Upper lobe of left lung (tissue), 6 donors: ENCODE data around the gene HNRNPCL1. TPM values are rescaled to one million over a fixed set of nuclear protein-coding genes. Genes with fewer than 3 reads are reported as not detected.

ENCODE experiments used
- ATAC-seq, 2 donors: fragments of 200-7000 bp; cut with Tn5 transposase; one replicate each; pipeline ENCODE4 v1.9.1; 2022; ENCODE audit warnings: mild to moderate bottlenecking in 2 of 2, moderate library complexity in 2 of 2; ENCODE audit not compliant: low FRiP score in 2 of 2
- DNase-seq, 2 donors: peaks; one replicate each; pipeline ENCODE4 v3.0.0-alpha.2; 2019 to 2020
- H3K27ac ChIP-seq, 4 donors: fragments of 200-600 bp; sonication (generic); one replicate each; pipeline ENCODE4 v1.5.1; 2016 to 2019
- H3K27me3 ChIP-seq, 4 donors: fragments of 200-600 bp; sonication (generic); one replicate each; pipeline ENCODE4 v1.5.1; 2017 to 2019
- H3K36me3 ChIP-seq, 4 donors: fragments of 200-600 bp; sonication (generic); one replicate each; pipeline ENCODE4 v1.5.1; 2016 to 2019
- H3K4me1 ChIP-seq, 4 donors: fragments of 200-600 bp; sonication (generic); one replicate each; pipeline ENCODE4 v1.5.1; 2018 to 2019
- H3K4me3 ChIP-seq, 4 donors: fragments of 200-600 bp; sonication (generic); one replicate each; pipeline ENCODE4 v1.5.1; 2017 to 2019; ENCODE audit warnings: mild to moderate bottlenecking in 2 of 4, moderate library complexity in 1 of 4
- H3K9me3 ChIP-seq, 4 donors: fragments of 200-600 bp; sonication (generic); one replicate each; pipeline ENCODE4 v1.5.1; 2018 to 2019
- CTCF ChIP-seq, 6 experiments: fragments of 450-650 bp in 4 of 6; fragments of 200-600 bp in 2 of 6; sonication (generic) in 2 of 6; IDR thresholded peaks; one replicate each; pipeline ENCODE4 v1.5.1; 2016 to 2019; ENCODE audit warnings: antibody characterized with exemption in 6 of 6
- EP300 ChIP-seq, 4 donors: sonication (generic); formaldehyde crosslinking; IDR thresholded peaks; one replicate each; pipeline ENCODE4 v1.5.1; 2017; ENCODE audit warnings: antibody characterized with exemption in 4 of 4, control low read depth in 2 of 4
- POLR2A ChIP-seq, 4 donors: fragments of 450-650 bp; IDR thresholded peaks; one replicate each; pipeline ENCODE4 v1.5.1; 2016 to 2017; ENCODE audit warnings: antibody characterized with exemption in 4 of 4, mild to moderate bottlenecking in 2 of 4
- POLR2AphosphoS5 ChIP-seq, 2 donors: sonication (generic); formaldehyde crosslinking; IDR thresholded peaks; one replicate each; pipeline ENCODE4 v1.5.1; 2017; ENCODE audit warnings: antibody characterized with exemption in 2 of 2
- WGBS, 2 donors: methylation state at CpG; one replicate each; pipeline ENCODE4 v1.1.5; 2017 to 2018; 5-methylcytosine and 5-hydroxymethylcytosine counted together
- total RNA-seq, 6 donors: library from RNA; depleted of rRNA in 4 of 6; stranded (reverse); fragments of >200 nt in 4 of 6; gene quantifications; one replicate each; pipeline versions ENCODE4 v1.1.0 to v1.2.1, GENCODE V29; 2016 to 2021
- donor health status: DM: no; HTN: no; CAD: no; lungs with moderate emphysema.
- donor health status: DM: no; HTN: yes; CAD: no; lungs with severe emphysema.

Gene HNRNPCL1
- total RNA-seq, 6 donors from 2014 or later: not detected

DNA sequence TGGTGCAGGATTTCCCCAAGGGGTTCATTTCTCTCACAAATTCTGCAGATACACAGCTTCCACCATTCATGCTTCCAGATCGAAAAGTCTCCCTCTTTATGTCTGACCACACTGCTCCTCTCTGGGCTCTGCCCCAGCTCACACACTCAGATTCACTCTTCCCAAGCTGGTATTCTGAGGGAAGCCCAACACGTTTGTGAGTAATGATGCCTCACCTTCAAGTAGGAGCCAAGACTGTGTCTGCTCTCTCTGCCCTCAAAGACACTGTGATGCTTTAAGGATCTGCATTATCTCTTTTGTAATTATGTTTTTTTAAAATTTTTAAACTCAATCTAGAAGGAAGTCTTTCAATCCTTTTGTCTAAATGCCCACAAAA lies 37.1 kb downstream of the HNRNPCL1 start:
- Histone ChIP-seq H3K36me3 (no peaks in the 10 kb centered on the region), H3K27me3 (no peaks in the 10 kb centered on the region), H3K4me1 (no peaks in the 10 kb centered on the region), H3K27ac (no peak overlapping the region), H3K4me3 (no peak overlapping the region), H3K9me3 (no peaks in the 10 kb centered on the region)
- DNase-seq: no peak
- ATAC-seq: no peak
- TF ChIP-seq CTCF (IDR thresholded peaks at IDR 0.05) (no peak), POLR2A (IDR thresholded peaks at IDR 0.05) (no peak)
- WGBS, 2 donors: 54 to 59% methylated on average over 2 of the region's 2 CpGs

GRCh38 chr1:12810691-12811408 lies 37.7 kb downstream of the HNRNPCL1 start:
- H3K4me3 ChIP-seq: no peak overlapping the region
- TF ChIP-seq CTCF (IDR thresholded peaks at IDR 0.05) (no peak), POLR2A (IDR thresholded peaks at IDR 0.05) (no peak), EP300 (IDR thresholded peaks at IDR 0.05) (no peak), POLR2AphosphoS5 (IDR thresholded peaks at IDR 0.05) (no peak)
- no peak overlapping the region for H3K27ac ChIP-seq
- H3K27me3 ChIP-seq: no peaks in the 10 kb centered on the region
- no peaks in the 10 kb centered on the region for H3K4me1 ChIP-seq
- WGBS, 2 donors: 56 to 76% methylated on average over 3 to 5 of the region's 5 CpGs
- no peaks in the 10 kb centered on the region for H3K9me3 ChIP-seq
- ATAC-seq: no peak
- DNase-seq: no peak
- H3K36me3 ChIP-seq: no peaks in the 10 kb centered on the region

GRCh38 chr1:12809933-12810332 lies 38.6 kb downstream of the HNRNPCL1 start:
- peaks cover 0 to 3% (median 0%) of the 10 kb centered on the region in 4 donors for H3K9me3 ChIP-seq
- H3K4me3 ChIP-seq: no peak overlapping the region
- ATAC-seq (no peak), DNase-seq (no peak)
- no peak for TF ChIP-seq CTCF (IDR thresholded peaks at IDR 0.05)
- TF ChIP-seq POLR2AphosphoS5 (IDR thresholded peaks at IDR 0.05): no peak
- TF ChIP-seq POLR2A (IDR thresholded peaks at IDR 0.05): no peak
- TF ChIP-seq EP300 (IDR thresholded peaks at IDR 0.05): no peak
- WGBS, 2 donors: 82 to 83% methylated on average over 1 of the region's 1 CpG
- H3K27ac ChIP-seq: no peak overlapping the region
- no peaks in the 10 kb centered on the region for H3K36me3 ChIP-seq
- H3K27me3 ChIP-seq: no peaks in the 10 kb centered on the region
- H3K4me1 ChIP-seq: no peaks in the 10 kb centered on the region

- no peak for TF ChIP-seq CTCF (IDR thresholded peaks at IDR 0.05)
- no peak for TF ChIP-seq POLR2AphosphoS5 (IDR thresholded peaks at IDR 0.05)
- TF ChIP-seq EP300 (IDR thresholded peaks at IDR 0.05): no peak
Observed at GRCh38 chr1:12799730-12800129, 48.8 kb downstream of the HNRNPCL1 start.

GRCh38 chr1:12798911-12799310 lies 49.6 kb downstream of the HNRNPCL1 start:
- 51 to 53% methylated on average over 4 of the region's 4 CpGs for WGBS, 2 donors
- H3K27me3 ChIP-seq: no peaks in the 10 kb centered on the region
- ATAC-seq: no peak
- H3K36me3 ChIP-seq: no peaks in the 10 kb centered on the region
- no peak overlapping the region for H3K27ac ChIP-seq
- H3K4me1 ChIP-seq: no peaks in the 10 kb centered on the region
- no peaks in the 10 kb centered on the region for H3K9me3 ChIP-seq
- no peak overlapping the region for H3K4me3 ChIP-seq
- TF ChIP-seq CTCF (IDR thresholded peaks at IDR 0.05): no peak
- no peak for TF ChIP-seq POLR2A (IDR thresholded peaks at IDR 0.05)
- no peak for TF ChIP-seq POLR2AphosphoS5 (IDR thresholded peaks at IDR 0.05)
- TF ChIP-seq EP300 (IDR thresholded peaks at IDR 0.05): no peak
- DNase-seq: no peak

More at GRCh38 chr1:12799730-12800129, 48.8 kb downstream of the HNRNPCL1 start:
- Histone ChIP-seq H3K9me3 (peaks cover 0 to 1% (median 0%) of the 10 kb centered on the region in 4 donors), H3K36me3 (no peaks in the 10 kb centered on the region), H3K4me1 (no peaks in the 10 kb centered on the region), H3K27ac (no peak overlapping the region), H3K4me3 (no peak overlapping the region), H3K27me3 (no peaks in the 10 kb centered on the region)
- ATAC-seq: no peak
- WGBS, 2 donors: 73 to 75% methylated on average over 2 of the region's 2 CpGs
- no peak for DNase-seq
